ENCODE measurements around the gene DIAPH1.

The DIAPH1 gene

GRCh38 chr5:141557681-141558136 is 61.1 kb downstream of the DIAPH1 start:
- peak; percentile 99 for DNase-seq (ENCODE audit: low read depth)
- peak; percentile 78 for TF ChIP-seq CTCF (IDR thresholded peaks at IDR 0.05; ENCODE audit: low read length, missing control alignments)
- peak overlapping the region; percentile 24 for H3K4me3 ChIP-seq (replicated peaks; ENCODE audit: low read depth, low read length)

DNA sequence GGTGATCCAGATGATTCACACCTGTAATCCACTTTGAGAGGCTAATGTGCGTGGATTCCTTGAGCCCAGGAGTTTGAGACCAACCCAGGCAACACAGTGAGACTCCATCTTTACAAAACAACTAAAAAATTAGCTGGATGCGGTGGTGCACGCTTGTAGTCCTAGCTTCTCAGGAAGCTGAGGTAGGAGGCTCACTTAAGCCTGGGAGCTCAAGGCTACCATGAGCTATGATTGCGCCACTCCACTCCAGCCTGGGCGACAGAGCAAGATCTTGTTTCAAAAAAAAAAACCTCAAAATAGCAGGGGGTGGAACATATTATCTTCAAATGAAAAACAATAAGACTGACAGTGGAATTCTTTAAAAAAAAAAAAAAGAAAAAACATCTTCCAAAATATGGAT is 70.9 kb downstream of the DIAPH1 start:
- DNase-seq (ENCODE audit: low read depth) = no peak
- no peak overlapping the region for H3K4me3 ChIP-seq (replicated peaks; ENCODE audit: low read depth, low read length)
- no peak for TF ChIP-seq CTCF (IDR thresholded peaks at IDR 0.05; ENCODE audit: low read length, missing control alignments)

DNA sequence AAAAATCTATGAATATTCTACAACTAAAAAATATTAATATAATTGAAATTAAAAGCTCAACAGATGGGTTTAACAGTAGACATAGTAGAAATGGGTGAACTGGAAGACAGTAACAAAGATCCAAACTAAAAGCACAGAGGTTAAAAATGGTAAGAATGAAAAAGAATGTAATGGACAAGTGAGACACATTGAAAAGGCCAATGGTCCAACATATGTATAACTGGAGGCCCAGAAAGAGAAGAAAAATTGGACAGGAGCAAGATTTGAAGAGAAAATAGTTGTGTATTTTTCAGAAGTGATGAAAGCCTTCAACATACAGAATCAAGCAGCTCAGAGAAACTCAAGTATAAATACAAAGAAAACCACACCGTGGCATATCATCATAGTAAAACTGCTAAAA is 71.3 kb downstream of the DIAPH1 start:
- no peak overlapping the region for H3K4me3 ChIP-seq (replicated peaks; ENCODE audit: low read depth, low read length)
- DNase-seq (ENCODE audit: low read depth) = peak; percentile 59
- TF ChIP-seq CTCF (IDR thresholded peaks at IDR 0.05; ENCODE audit: low read length, missing control alignments) = no peak

GRCh38 chr5:141543053-141543452 is 75.7 kb downstream of the DIAPH1 start:
- H3K4me3 ChIP-seq (replicated peaks; ENCODE audit: low read depth, low read length) = no peak overlapping the region
- TF ChIP-seq CTCF (IDR thresholded peaks at IDR 0.05; ENCODE audit: low read length, missing control alignments) = no peak
- no peak for DNase-seq (ENCODE audit: low read depth)

- no peak overlapping the region for H3K4me3 ChIP-seq (replicated peaks; ENCODE audit: low read depth, low read length)
- no peak for TF ChIP-seq CTCF (IDR thresholded peaks at IDR 0.05; ENCODE audit: low read length, missing control alignments)
- DNase-seq (ENCODE audit: low read depth) = no peak
Observed at GRCh38 chr5:141534492-141535213, 84.1 kb downstream of the DIAPH1 start.

- no peak for TF ChIP-seq CTCF (IDR thresholded peaks at IDR 0.05; ENCODE audit: low read length, missing control alignments)
- H3K4me3 ChIP-seq (replicated peaks; ENCODE audit: low read depth, low read length) = no peak overlapping the region
Observed at GRCh38 chr5:141533897-141534296, 84.9 kb downstream of the DIAPH1 start.

GRCh38 chr5:141532726-141533125 is 86.1 kb downstream of the DIAPH1 start:
- no peak for DNase-seq (ENCODE audit: low read depth)
- H3K4me3 ChIP-seq (replicated peaks; ENCODE audit: low read depth, low read length) = no peak overlapping the region
- TF ChIP-seq CTCF (IDR thresholded peaks at IDR 0.05; ENCODE audit: low read length, missing control alignments) = no peak

More at GRCh38 chr5:141533897-141534296, 84.9 kb downstream of the DIAPH1 start:
- DNase-seq (ENCODE audit: low read depth) = no peak

All from fibroblast of pulmonary artery (primary cell).